ENCODE data around the gene OR2T33.

- TF ChIP-seq GATA2 (IDR thresholded peaks at IDR 0.05; ENCODE audit: low read depth, low read length) (no peak), GATA3 (IDR thresholded peaks at IDR 0.05; ENCODE audit: low read depth, low read length) (no peak)
Measured at GRCh38 chr1:248243204-248243603, 34.6 kb downstream of the OR2T33 start.

Data from SH-SY5Y (cell line).